Neural progenitor cell (in vitro differentiated cells): Measurements from ENCODE around the gene TIMP3.

Experiments used
- EZH2 ChIP-seq: fragments of 200-600 bp; sonication (generic); IDR thresholded peaks from 2 replicates; pipeline ENCODE4 v1.6.1; 2017; ENCODE audit warnings: antibody characterized with exemption, mild to moderate bottlenecking, moderate library complexity
- TF ChIP-seq, protein P1 (sequence below): fragments of 200-600 bp; sonication (generic); IDR thresholded peaks from 2 replicates; pipeline ENCODE4 v1.5.1; 2017; ENCODE audit warnings: antibody characterized with exemption, mild to moderate bottlenecking

GRCh38 chr22:32789797-32790620 is 11.5 kb upstream of the TIMP3 start:
- TF ChIP-seq, protein P1, sequence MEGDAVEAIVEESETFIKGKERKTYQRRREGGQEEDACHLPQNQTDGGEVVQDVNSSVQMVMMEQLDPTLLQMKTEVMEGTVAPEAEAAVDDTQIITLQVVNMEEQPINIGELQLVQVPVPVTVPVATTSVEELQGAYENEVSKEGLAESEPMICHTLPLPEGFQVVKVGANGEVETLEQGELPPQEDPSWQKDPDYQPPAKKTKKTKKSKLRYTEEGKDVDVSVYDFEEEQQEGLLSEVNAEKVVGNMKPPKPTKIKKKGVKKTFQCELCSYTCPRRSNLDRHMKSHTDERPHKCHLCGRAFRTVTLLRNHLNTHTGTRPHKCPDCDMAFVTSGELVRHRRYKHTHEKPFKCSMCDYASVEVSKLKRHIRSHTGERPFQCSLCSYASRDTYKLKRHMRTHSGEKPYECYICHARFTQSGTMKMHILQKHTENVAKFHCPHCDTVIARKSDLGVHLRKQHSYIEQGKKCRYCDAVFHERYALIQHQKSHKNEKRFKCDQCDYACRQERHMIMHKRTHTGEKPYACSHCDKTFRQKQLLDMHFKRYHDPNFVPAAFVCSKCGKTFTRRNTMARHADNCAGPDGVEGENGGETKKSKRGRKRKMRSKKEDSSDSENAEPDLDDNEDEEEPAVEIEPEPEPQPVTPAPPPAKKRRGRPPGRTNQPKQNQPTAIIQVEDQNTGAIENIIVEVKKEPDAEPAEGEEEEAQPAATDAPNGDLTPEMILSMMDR: no peak
- no peak for TF ChIP-seq EZH2
